HG03571 (cell line): ENCODE measurements around the gene FCGR3A.

Source experiments
- ATAC-seq: cut with Tn5 transposase; IDR thresholded peaks from one replicate; pipeline ENCODE4 v1.9.1; 2021; ENCODE audit not compliant: unreplicated experiment

FCGR3A gene

GRCh38 chr1:161505686-161506085, 43.9 kb downstream of the FCGR3A start:
- ATAC-seq, result no peak

GRCh38 chr1:161503394-161503748, 46.2 kb downstream of the FCGR3A start:
- ATAC-seq, result no peak

GRCh38 chr1:161502641-161503393, 46.8 kb downstream of the FCGR3A start:
- no peak for ATAC-seq

- no peak for ATAC-seq
Measured at GRCh38 chr1:161502181-161502580, 47.4 kb downstream of the FCGR3A start.

GRCh38 chr1:161501234-161501633, 48.4 kb downstream of the FCGR3A start:
- ATAC-seq, result no peak

- no peak for ATAC-seq
Measured at GRCh38 chr1:161499099-161500039, 50.2 kb downstream of the FCGR3A start.

- ATAC-seq, result no peak
Measured at GRCh38 chr1:161498646-161499045, 51.0 kb downstream of the FCGR3A start.

GRCh38 chr1:161497961-161498360, 51.7 kb downstream of the FCGR3A start:
- no peak for ATAC-seq

GRCh38 chr1:161495490-161495889, 54.1 kb downstream of the FCGR3A start:
- ATAC-seq, result no peak

GRCh38 chr1:161494091-161494735, 55.4 kb downstream of the FCGR3A start:
- no peak for ATAC-seq

- ATAC-seq, result no peak
Measured at GRCh38 chr1:161492827-161493226, 56.8 kb downstream of the FCGR3A start.
